AG09309 (cell line): ENCODE results near the gene SYS1.

Experiments
- DNase-seq: peaks from one replicate; pipeline ENCODE4 v3.0.0-alpha.2; 2010; ENCODE audit warnings: low read depth
- H3K4me3 ChIP-seq: 2 replicates; pipeline ENCODE4 v1.5.1; 2011; ENCODE audit warnings: mild to moderate bottlenecking, low read depth, low read length, moderate library complexity; ENCODE audit not compliant: control insufficient read depth
- CTCF ChIP-seq: IDR thresholded peaks from 2 replicates; pipeline ENCODE4 v1.5.1; 2011; ENCODE audit warnings: mild to moderate bottlenecking, low read depth, low read length, inconsistent platforms; ENCODE audit not compliant: insufficient read depth, control insufficient read depth; ENCODE audit errors: missing control alignments

Gene SYS1

GRCh38 chr20:45370571-45371160, 7.7 kb downstream of the SYS1 start:
- DNase-seq = no peak
- no peak overlapping the region for H3K4me3 ChIP-seq
- no peak for TF ChIP-seq CTCF

- no peak overlapping the region for H3K4me3 ChIP-seq
- no peak for TF ChIP-seq CTCF
- no peak for DNase-seq
Observed at GRCh38 chr20:45372241-45372640, 9.3 kb downstream of the SYS1 start.

GRCh38 chr20:45372646-45373352, 9.8 kb downstream of the SYS1 start:
- H3K4me3 ChIP-seq = no peak overlapping the region
- TF ChIP-seq CTCF = no peak
- DNase-seq = no peak

- peak overlapping the region; percentile 45 for H3K4me3 ChIP-seq
- TF ChIP-seq CTCF = peak; percentile 96
- DNase-seq = no peak
Observed at GRCh38 chr20:45373353-45374100, 10.6 kb downstream of the SYS1 start.

GRCh38 chr20:45374101-45374467, 11.1 kb downstream of the SYS1 start:
- DNase-seq = no peak
- H3K4me3 ChIP-seq = peak overlapping the region; percentile 45
- TF ChIP-seq CTCF = no peak

GRCh38 chr20:45374966-45375365, 12.0 kb downstream of the SYS1 start:
- H3K4me3 ChIP-seq = no peak overlapping the region
- no peak for TF ChIP-seq CTCF
- DNase-seq = no peak
